Stimulated activated CD4-positive, alpha-beta T cell treated with anti-CD3 and anti-CD28 coated beads, Interleukin-2, amount 100 ng/mL, for 4 hours (primary cell): ENCODE results near the gene NPHS1.

Experiments
- DNase-seq: peaks from one replicate; pipeline ENCODE4 v3.0.0-alpha.2; 2020; ENCODE audit warnings: low read depth

NPHS1 gene

DNA sequence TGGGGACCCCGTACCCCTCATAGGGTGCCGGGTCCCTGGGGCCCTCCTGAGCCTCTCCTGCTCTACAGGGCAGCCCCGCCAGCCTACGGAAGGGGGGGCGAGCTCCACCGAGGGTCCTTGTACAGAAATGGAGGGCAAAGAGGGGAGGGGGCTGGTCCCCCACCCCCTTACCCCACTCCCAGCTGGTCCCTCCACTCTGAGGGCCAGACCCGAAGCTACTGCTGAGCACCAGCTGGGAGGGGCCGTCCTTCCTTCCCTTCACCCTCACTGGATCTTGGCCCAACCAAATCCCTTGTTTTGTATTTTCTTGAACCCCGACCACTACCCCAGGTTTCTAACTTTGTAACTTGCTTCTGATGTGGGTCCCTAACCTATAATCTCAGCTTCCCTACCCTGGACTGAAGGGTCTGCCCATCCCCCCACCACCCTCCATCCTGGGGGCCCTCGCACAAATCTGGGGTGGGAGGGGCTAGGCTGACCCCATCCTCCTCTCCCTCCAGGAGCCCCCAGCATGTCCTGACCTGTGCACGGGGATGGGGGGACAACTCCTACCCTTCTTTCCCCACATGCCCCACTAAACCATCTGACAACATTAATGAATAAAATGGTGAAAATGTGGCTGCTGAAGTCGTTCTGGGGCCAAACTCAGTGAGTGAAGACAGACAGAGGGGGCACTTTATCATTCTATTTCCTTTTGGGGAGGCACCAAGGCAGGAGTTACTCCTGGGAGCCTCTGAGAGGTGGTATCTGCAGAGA, 63.9 kb downstream of the NPHS1 start:
- DNase-seq: no peak

DNA sequence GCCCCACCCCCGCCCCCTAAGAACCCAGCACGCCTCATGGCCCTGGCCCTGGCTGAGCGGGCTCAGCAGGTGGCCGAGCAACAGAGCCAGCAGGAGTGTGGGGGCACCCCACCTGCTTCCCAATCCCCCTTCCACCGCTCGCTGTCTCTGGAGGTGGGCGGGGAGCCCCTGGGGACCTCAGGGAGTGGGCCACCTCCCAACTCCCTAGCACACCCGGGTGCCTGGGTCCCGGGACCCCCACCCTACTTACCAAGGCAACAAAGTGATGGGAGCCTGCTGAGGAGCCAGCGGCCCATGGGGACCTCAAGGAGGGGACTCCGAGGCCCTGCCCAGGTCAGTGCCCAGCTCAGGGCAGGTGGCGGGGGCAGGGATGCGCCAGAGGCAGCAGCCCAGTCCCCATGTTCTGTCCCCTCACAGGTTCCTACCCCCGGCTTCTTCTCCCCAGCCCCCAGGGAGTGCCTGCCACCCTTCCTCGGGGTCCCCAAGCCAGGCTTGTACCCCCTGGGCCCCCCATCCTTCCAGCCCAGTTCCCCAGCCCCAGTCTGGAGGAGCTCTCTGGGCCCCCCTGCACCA, 65.0 kb downstream of the NPHS1 start:
- DNase-seq: no peak

DNA sequence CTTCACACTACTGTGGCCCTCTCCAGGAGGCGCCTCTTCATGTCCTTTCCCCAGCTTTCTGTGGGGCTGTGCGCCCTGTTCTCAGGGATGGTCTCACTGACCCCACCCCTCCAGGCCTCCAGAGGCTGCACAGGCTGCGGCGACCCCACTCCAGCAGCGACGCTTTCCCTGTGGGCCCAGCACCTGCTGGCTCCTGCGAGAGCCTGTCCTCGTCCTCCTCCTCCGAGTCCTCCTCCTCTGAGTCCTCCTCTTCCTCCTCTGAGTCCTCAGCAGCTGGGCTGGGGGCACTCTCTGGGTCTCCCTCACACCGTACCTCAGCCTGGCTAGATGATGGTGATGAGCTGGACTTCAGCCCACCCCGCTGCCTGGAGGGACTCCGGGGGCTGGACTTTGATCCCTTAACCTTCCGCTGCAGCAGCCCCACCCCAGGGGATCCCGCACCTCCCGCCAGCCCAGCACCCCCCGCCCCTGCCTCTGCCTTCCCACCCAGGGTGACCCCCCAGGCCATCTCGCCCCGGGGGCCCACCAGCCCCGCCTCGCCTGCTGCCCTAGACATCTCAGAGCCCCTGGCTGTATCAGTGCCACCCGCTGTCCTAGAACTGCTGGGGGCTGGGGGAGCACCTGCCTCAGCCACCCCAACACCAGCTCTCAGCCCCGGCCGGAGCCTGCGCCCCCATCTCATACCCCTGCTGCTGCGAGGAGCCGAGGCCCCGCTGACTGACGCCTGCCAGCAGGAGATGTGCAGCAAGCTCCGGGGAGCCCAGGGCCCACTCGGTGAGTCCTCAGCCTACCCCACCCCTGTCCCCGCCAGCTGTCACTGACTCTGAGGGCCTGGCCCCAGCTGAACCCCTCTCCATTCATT, 65.8 kb downstream of the NPHS1 start:
- DNase-seq: no peak

DNA sequence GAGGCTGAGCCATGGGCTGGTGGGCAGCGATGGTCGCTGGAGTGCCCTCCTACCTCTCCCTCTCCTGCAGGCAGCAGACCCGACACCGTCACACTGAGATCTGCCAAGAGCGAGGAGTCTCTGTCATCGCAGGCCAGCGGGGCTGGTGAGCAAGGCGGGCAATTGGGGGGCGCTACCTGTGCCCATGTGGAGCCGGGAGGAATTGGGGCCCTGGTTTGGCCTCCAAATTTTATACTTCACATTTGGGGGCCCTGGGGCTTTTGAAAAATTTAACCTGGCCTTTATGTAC, 67.0 kb downstream of the NPHS1 start:
- DNase-seq: no peak

DNA sequence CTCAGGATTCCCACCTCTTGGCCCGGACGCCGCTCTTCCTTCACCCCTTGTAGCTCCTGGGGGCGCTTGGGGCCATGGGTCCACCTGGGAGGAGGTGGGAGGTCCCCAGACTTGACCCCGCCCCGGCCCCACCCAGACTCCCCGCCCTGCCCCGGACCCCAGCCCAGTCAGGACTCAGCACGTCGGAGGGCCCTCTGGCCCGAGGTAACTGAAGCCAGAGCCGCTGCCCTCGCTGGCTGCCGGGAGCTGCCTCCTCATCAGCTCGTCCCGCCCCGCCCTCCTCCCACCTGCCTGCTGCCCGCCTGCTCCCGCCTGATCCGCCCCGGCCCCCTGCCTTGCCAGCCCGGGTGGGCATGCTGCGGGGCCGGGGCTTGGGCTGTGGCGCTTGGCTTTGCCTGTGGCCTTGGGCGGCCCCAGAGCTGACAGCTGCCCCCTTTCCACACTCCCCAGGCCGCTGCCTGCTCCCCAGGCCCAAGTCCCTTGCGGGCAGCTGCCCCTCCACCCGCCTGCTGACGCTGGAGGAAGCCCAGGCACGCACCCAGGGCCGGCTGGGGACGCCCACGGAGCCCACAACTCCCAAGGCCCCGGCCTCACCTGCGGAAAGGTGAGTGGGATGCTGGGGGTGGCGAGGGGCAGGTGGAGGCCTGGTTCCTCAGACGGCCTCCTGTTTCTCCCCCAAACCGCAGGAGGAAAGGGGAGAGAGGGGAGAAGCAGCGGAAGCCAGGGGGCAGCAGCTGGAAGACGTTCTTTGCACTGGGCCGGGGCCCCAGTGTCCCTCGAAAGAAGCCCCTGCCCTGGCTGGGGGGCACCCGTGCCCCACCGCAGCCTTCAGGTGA, 67.6 kb downstream of the NPHS1 start:
- no peak for DNase-seq

DNA sequence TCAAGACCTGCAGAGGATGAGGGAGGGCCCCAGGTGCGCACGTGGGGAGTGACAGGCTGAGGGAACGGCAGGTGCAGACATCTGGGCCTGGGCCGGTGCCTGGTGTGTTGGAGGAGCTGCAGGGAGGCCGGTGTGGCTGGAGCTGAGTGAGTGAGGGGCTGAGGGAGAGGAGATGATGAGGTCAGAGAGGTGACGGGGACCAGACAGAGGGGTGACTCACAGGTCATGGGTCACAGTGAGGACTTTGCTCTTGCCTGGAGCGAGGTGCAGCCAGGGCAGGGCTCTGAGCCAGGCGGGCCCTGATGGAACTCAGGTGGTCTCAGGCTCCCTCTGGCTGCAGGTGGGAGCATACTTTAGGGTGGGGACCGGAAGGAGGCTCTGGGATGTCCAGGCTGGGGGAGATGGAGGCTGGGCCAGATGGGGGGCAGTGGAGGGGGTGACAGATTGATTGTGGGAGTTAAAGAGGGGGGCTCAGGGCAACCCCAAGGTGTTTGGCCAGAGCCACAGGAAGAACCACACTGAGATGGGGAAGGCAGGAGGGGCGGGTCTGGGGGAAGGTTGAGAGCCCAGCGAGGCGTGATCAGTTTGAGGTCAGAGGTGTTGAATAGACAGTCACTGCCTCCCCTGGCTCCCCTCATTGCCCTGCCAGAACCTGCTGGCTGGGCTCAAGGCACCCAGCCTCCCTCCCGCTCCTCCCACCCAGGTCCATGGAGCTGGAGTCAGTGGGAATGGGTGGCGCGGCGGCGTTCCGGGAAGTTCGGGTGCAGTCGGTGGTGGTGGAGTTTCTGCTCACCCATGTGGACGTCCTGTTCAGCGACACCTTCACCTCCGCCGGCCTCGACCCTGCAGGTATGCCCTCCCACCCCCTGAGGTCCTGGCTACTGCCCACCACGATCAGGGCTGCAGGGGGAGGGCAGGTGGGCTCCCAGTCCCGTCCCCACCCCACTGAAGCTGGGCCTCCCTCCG, 68.6 kb downstream of the NPHS1 start:
- DNase-seq: no peak

DNA sequence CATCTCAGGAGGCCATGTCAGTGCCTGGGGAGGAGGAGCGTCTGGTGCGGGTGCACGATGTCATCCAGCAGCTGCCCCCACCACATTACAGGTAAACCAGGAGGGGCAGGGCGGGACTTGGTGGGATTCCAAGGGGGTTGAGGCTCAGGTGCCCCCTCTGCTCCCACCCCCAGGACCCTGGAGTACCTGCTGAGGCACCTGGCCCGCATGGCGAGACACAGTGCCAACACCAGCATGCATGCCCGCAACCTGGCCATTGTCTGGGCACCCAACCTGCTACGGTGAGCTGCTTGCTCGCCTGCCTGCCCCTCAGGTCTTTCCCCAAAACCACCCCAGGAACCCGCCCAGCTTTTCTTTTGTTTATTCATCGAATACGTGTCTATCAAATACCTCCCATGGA, 69.7 kb downstream of the NPHS1 start:
- no peak for DNase-seq

DNA sequence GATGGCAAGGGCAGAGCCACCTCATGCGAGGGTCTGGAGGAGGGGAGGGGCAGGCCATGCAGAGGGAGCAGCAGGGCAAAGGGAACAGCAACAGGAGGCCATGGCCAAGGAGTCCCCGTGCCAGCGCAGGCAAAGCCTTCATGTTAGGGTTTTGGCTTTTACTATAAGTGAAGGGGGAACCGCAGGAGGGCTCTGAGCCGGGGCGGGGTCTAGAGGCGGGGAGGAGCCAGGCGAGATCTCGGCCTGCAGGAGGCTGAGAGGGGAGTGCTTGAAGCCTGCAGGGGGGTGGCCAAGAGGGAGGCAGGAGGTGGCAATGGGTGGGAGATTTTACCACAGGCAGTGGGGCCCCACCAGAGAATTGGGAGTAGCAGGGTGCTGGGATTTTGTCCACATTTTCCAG, 70.7 kb downstream of the NPHS1 start:
- DNase-seq: no peak

DNA sequence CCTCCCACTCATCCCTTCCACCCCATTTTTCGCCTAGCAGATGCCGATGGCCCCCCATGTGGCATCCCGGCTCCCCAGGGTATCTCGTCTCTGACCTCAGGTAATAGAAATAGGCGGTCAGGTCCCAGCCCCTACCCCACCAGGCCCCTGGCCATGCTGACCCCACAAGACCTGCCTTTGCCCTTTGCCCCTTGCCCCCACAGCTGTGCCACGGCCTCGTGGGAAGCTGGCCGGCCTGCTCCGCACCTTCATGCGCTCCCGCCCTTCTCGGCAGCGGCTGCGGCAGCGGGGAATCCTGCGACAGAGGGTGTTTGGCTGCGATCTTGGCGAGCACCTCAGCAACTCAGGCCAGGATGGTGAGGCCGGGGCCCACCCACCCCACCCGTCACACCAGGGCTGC, 71.6 kb downstream of the NPHS1 start:
- no peak for DNase-seq

DNA sequence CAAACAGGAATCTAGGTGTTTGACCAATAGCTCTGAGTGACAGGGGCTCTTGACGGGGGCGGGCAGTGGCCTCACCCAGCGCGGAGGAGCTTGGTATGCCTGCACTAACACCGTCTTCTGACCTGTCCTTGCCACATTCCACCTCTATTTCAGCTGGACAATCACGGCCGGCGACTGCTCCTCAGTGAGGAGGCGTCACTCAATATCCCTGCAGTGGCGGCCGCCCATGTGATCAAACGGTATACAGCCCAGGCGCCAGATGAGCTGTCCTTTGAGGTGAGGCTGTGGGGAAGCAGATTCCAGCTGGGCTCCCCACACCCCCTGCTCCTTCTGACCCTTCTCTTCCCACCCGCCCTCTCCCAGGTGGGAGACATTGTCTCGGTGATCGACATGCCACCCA, 72.2 kb downstream of the NPHS1 start:
- DNase-seq: no peak

DNA sequence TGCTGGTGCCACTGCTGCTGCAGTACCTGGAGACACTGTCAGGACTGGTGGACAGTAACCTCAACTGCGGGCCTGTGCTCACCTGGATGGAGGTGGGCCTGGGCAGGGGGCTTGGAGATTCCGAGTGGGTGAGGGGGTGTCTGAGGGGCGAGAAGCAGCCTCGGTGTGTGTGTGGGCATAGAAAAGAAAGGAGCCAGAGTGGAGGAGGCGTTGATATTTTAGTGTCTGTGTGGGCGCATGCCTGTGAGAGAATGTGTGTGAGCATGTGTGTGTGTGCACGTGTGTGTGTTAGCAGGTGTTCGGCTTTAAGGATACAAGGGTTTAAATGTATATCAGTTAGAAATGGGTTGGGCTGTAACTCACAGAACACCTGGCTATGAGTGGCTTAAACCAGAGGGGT, 73.3 kb downstream of the NPHS1 start:
- no peak for DNase-seq

DNA sequence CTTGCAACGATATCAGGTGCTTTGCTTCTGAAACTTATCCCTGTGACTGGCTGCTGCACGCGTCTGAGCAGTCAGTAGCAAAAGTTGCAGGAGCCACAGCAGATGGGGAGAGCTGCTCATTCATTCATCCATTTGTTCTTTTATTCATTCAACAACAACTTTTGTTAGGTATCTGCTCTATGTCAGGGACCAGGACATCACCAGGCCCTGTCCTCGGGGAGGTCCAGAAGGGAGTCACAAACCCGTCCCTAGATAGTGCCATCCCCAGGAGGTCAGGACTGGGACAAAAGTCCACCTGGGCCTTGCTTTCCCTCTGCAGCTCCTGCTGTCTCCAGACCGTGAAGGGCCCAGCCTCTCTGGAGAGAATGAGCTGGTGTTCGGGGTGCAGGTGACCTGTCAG, 74.3 kb downstream of the NPHS1 start:
- DNase-seq: no peak

DNA sequence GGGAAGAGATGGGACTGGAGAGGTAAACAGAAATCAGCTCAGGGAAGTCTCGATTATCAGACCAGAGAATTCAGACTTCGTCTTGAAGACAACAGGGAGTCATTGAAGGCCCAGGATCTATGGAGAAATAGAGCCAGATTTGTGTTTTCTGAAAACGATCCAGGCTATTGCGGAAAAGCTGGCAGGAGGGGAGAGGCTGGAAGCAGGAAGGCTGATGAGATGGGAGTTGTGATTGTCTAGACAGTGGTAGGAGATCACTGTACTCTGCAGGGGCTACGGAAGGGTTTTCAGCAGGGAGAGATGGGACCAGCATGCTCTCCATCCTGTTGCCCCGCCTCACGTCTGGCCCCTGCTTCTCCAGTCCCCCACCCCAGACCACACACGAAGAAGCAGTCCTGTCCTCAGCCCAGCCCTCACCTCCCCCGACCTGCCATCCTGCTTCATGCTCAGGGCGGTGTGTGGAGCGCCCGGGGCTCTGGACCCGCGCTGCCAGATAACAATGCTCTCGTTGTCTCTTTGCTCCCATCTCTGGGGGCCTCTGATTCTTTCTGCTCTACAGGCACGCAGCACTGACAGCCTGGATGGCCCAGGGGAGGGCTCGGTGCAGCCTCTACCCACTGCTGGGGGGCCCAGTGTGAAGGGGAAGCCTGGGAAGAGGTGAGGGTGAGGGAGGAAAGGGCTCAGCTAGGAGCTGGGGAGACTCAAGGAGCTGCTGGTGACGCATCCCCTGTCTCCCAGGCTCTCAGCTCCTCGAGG, 75.0 kb downstream of the NPHS1 start:
- DNase-seq: no peak

DNA sequence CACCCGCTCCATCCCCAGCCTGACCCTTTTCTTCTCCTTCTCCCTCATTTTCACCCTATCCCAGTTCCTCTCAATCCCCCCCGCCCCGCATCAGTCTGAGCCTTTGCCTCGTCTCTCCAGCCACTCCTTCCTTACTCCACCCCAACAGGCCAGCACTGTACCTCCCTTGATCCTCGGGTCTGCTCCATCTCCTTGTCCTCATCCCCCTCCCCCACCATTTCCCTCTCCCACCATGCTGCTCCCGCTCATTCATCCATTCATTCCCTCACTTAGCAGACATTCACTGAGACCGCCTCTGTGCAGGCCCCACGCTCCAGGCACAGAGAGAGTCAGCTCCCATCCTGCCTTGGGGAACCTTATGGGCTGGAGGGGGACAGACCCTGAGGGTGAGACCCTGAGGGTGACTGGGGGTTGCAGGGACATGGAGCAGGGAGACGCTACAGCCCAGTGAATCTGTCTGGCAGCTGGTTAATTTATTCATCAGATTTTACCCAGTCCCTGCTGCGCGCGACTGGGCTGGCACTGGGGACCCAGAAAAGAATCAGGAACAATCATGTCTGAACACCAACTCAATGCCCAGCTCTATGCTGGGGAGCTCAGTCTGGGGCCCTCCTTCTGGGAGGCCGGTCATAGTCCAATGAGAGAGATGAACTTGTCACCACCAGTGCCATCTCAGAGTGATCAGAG, 76.1 kb downstream of the NPHS1 start:
- no peak for DNase-seq
